Skeletal muscle satellite cell (primary cell): ENCODE results near the gene PCDHB9.
"Not testable (repeated sequence)": the region's sequence is repeated elsewhere in the genome, so short reads cannot be mapped to it uniquely, and the experiment has no call there.

ENCODE experiments used
- H3K27me3 ChIP-seq: 2 replicates; pipeline ENCODE4 v1.7.0; 2013; ENCODE audit warnings: low read length; ENCODE audit not compliant: control insufficient read depth, insufficient read depth
- H3K36me3 ChIP-seq: 2 replicates; pipeline ENCODE4 v1.7.0; 2013; ENCODE audit warnings: mild to moderate bottlenecking, control low read depth, low read length; ENCODE audit not compliant: insufficient read depth
- H3K4me1 ChIP-seq: 2 replicates; pipeline ENCODE4 v1.7.0; 2013; ENCODE audit warnings: low read length; ENCODE audit not compliant: control insufficient read depth, insufficient read depth
- H3K4me2 ChIP-seq: 2 replicates; pipeline ENCODE4 v1.7.0; 2013; ENCODE audit warnings: mild to moderate bottlenecking, low read length
- H3K4me3 ChIP-seq: 2 replicates; pipeline ENCODE4 v1.7.0; 2013; ENCODE audit warnings: low read length
- H3K9ac ChIP-seq: 2 replicates; pipeline ENCODE4 v1.7.0; 2013; ENCODE audit warnings: mild to moderate bottlenecking, low read depth, low read length, moderate library complexity
- H3K9me3 ChIP-seq: replicated peaks from 2 replicates; pipeline ENCODE4 v1.7.0; 2013; ENCODE audit warnings: mild to moderate bottlenecking, control low read depth, low read length

PCDHB9 gene

GRCh38 chr5:141174291-141175104 lies 12.5 kb upstream of the PCDHB9 start:
- H3K9ac ChIP-seq, H3K4me3 ChIP-seq, H3K9me3 ChIP-seq, H3K4me2 ChIP-seq, H3K36me3 ChIP-seq, H3K27me3 ChIP-seq, H3K4me1 ChIP-seq: not testable (repeated sequence)

GRCh38 chr5:141175933-141176332 lies 11.0 kb upstream of the PCDHB9 start:
- H3K9me3 ChIP-seq = no peaks in the 10 kb centered on the region
- no peak overlapping the region for H3K4me2 ChIP-seq
- H3K27me3 ChIP-seq = no peaks in the 10 kb centered on the region
- no peaks in the 10 kb centered on the region for H3K4me1 ChIP-seq
- H3K9ac ChIP-seq = no peak overlapping the region
- H3K36me3 ChIP-seq = no peaks in the 10 kb centered on the region
- H3K4me3 ChIP-seq = no peak overlapping the region

GRCh38 chr5:141177577-141178191 lies 9.3 kb upstream of the PCDHB9 start, which contains the start of gene PCDHB8:
TSS of gene PCDHB8 (plus strand) at chr5:141177790. CDS start at chr5:141178035, 245 bp downstream.
- H3K9me3 ChIP-seq, H3K4me3 ChIP-seq, H3K36me3 ChIP-seq, H3K4me2 ChIP-seq, H3K4me1 ChIP-seq, H3K27me3 ChIP-seq, H3K9ac ChIP-seq: not testable (repeated sequence)

- not testable (repeated sequence) for H3K4me3 ChIP-seq, H3K9me3 ChIP-seq, H3K4me1 ChIP-seq, H3K36me3 ChIP-seq, H3K4me2 ChIP-seq, H3K9ac ChIP-seq, H3K27me3 ChIP-seq
These were observed 7.6 kb upstream of the PCDHB9 start for GRCh38 chr5:141179371-141179770.

DNA sequence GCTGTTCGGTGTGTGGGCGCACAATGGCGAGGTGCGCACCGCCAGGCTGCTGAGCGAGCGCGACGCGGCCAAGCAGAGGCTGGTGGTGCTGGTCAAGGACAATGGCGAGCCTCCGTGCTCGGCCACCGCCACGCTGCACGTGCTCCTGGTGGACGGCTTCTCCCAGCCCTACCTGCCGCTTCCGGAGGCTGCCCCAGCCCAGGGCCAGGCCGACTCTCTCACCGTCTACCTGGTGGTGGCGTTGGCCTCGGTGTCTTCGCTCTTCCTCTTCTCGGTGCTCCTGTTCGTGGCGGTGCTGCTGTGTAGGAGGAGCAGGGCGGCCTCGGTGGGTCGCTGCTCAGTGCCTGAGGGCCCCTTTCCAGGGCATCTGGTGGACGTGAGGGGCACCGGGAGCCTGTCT lies 7.1 kb upstream of the PCDHB9 start:
- H3K9me3 ChIP-seq, H3K4me2 ChIP-seq, H3K9ac ChIP-seq, H3K36me3 ChIP-seq, H3K4me3 ChIP-seq, H3K4me1 ChIP-seq, H3K27me3 ChIP-seq: not testable (repeated sequence)

- H3K4me3 ChIP-seq = no peak overlapping the region
These were observed 6.6 kb upstream of the PCDHB9 start for GRCh38 chr5:141180313-141180712.

DNA sequence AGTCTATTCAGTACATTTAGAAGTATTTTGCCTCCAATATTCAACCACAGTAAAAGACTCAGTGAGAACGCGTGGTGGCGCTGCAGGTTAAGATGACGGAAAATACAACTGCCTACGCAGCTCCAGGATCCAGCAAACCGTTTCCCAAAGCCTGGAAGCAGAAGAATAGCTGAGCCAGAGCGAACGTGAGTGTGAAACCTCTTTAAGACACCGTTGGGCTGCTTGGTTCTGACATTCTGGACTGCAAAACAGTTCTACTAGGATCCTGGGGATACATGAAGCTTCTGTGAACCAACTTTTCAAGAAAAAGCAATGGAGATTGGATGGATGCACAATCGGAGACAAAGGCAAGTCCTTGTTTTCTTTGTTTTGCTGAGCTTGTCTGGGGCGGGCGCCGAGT lies 4.7 kb upstream of the PCDHB9 start, which contains the start of gene PCDHB16:
Gene PCDHB16, plus strand, starts transcription at position 140 of the 400 bp plus-strand sequence. Its CDS starts 173 bp downstream, at position 313.
- Histone ChIP-seq H3K4me3 (peak within 1 kb of the TSS; percentile 64), H3K9ac (peak within 1 kb of the TSS; percentile 59), H3K27me3 (no peaks in the 10 kb centered on the region), H3K4me2 (peak within 1 kb of the TSS; percentile 58), H3K36me3 (no peaks in the 10 kb centered on the region), H3K9me3 (no peaks in the 10 kb centered on the region), H3K4me1 (no peaks in the 10 kb centered on the region)

More at GRCh38 chr5:141180313-141180712, 6.6 kb upstream of the PCDHB9 start:
- no peak overlapping the region for H3K9ac ChIP-seq
- no peaks in the 10 kb centered on the region for H3K9me3 ChIP-seq
- no peaks in the 10 kb centered on the region for H3K36me3 ChIP-seq
- no peak overlapping the region for H3K4me2 ChIP-seq
- H3K27me3 ChIP-seq = no peaks in the 10 kb centered on the region
- H3K4me1 ChIP-seq = no peaks in the 10 kb centered on the region

- H3K4me2 ChIP-seq, H3K9me3 ChIP-seq, H3K4me1 ChIP-seq, H3K36me3 ChIP-seq, H3K27me3 ChIP-seq, H3K9ac ChIP-seq, H3K4me3 ChIP-seq: not testable (repeated sequence)
These were observed 2.7 kb upstream of the PCDHB9 start for GRCh38 chr5:141184117-141184855.

- not testable (repeated sequence) for H3K4me1 ChIP-seq, H3K9me3 ChIP-seq, H3K27me3 ChIP-seq, H3K4me2 ChIP-seq, H3K9ac ChIP-seq, H3K4me3 ChIP-seq, H3K36me3 ChIP-seq
These were observed 1.7 kb downstream of the PCDHB9 start for GRCh38 chr5:141188682-141189081.

DNA sequence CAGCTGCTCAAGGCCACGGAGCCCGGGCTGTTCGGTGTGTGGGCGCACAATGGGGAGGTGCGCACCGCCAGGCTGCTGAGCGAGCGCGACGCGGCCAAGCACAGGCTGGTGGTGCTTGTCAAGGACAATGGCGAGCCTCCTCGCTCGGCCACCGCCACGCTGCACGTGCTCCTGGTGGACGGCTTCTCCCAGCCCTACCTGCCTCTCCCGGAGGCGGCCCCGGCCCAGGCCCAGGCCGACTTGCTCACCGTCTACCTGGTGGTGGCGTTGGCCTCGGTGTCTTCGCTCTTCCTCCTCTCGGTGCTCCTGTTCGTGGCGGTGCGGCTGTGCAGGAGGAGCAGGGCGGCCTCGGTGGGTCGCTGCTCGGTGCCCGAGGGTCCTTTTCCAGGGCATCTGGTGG lies 2.2 kb downstream of the PCDHB9 start:
- H3K9ac ChIP-seq, H3K9me3 ChIP-seq, H3K4me2 ChIP-seq, H3K4me3 ChIP-seq, H3K4me1 ChIP-seq, H3K27me3 ChIP-seq, H3K36me3 ChIP-seq: not testable (repeated sequence)

DNA sequence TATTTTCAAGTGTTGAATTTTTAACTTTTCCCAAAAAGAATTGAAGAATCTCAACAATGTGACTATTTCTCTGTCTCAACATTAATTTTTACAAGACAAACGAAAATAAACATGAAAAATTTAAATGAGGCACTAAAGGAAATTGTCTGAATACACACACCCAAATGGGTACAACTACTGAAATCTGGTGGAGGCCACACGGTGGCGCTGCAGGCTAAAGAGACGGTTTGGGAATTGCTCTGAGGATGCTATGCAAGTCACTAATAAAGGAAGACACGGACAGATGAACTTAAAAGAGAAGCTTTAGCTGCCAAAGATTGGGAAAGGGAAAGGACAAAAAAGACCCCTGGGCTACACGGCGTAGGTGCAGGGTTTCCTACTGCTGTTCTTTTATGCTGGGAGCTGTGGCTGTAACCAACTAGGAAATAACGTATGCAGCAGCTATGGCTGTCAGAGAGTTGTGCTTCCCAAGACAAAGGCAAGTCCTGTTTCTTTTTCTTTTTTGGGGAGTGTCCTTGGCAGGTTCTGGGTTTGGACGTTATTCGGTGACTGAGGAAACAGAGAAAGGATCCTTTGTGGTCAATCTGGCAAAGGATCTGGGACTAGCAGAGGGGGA lies 5.3 kb downstream of the PCDHB9 start, which contains the start of gene PCDHB10:
Gene PCDHB10, plus strand, starts transcription at position 244 of the 616 bp plus-strand sequence. Its CDS starts 200 bp downstream, at position 444.
- H3K4me2 ChIP-seq = peak within 1 kb of the TSS; percentile 34
- H3K27me3 ChIP-seq = no peaks in the 10 kb centered on the region
- no peak within 1 kb of the TSS for H3K4me3 ChIP-seq
- no peak within 1 kb of the TSS for H3K9ac ChIP-seq
- no peaks in the 10 kb centered on the region for H3K4me1 ChIP-seq
- no peaks in the 10 kb centered on the region for H3K9me3 ChIP-seq
- no peaks in the 10 kb centered on the region for H3K36me3 ChIP-seq
